GM18858 (cell line): ENCODE results near the gene GPR15.
"Not testable (repeated sequence)": the region's sequence is repeated elsewhere in the genome, so short reads cannot be mapped to it uniquely, and the experiment has no call there.

Experiments
- ATAC-seq: cut with Tn5 transposase; IDR thresholded peaks from one replicate; pipeline ENCODE4 v1.9.1; 2021; ENCODE audit not compliant: unreplicated experiment

The GPR15 gene

GRCh38 chr3:98556164-98557130 lies 24.7 kb downstream of the GPR15 start:
- peak; percentile 76 for ATAC-seq

- ATAC-seq = peak; percentile 20
These were observed 25.7 kb downstream of the GPR15 start for GRCh38 chr3:98557324-98558010.

GRCh38 chr3:98558100-98558827 lies 26.5 kb downstream of the GPR15 start:
- ATAC-seq = no peak

GRCh38 chr3:98559769-98560168 lies 28.0 kb downstream of the GPR15 start:
- not testable (repeated sequence) for ATAC-seq

- ATAC-seq = no peak
These were observed 29.1 kb downstream of the GPR15 start for GRCh38 chr3:98560911-98561310.

- ATAC-seq = no peak
These were observed 30.1 kb downstream of the GPR15 start for GRCh38 chr3:98561727-98562521.

- peak; percentile 46 for ATAC-seq
These were observed 32.0 kb downstream of the GPR15 start for GRCh38 chr3:98563661-98564281.

- no peak for ATAC-seq
These were observed 32.7 kb downstream of the GPR15 start for GRCh38 chr3:98564282-98565005.

- ATAC-seq = peak; percentile 10
These were observed 33.5 kb downstream of the GPR15 start for GRCh38 chr3:98565237-98565643.

- no peak for ATAC-seq
These were observed 34.1 kb downstream of the GPR15 start for GRCh38 chr3:98565843-98566242.

GRCh38 chr3:98567666-98568270 lies 36.0 kb downstream of the GPR15 start:
- ATAC-seq = peak; percentile 20

GRCh38 chr3:98568402-98568801 lies 36.6 kb downstream of the GPR15 start:
- ATAC-seq = no peak

GRCh38 chr3:98573181-98573728 lies 41.5 kb downstream of the GPR15 start:
- peak; percentile 52 for ATAC-seq

- ATAC-seq = no peak
These were observed 42.4 kb downstream of the GPR15 start for GRCh38 chr3:98574132-98574531.

- ATAC-seq = no peak
These were observed 45.6 kb downstream of the GPR15 start for GRCh38 chr3:98577178-98577895.

- no peak for ATAC-seq
These were observed 48.9 kb downstream of the GPR15 start for GRCh38 chr3:98580401-98581386.

- no peak for ATAC-seq
These were observed 49.7 kb downstream of the GPR15 start for GRCh38 chr3:98581474-98581873.
